ENCODE data around the gene POU2F3. TPM values are rescaled to one million over a fixed set of nuclear protein-coding genes. Genes with fewer than 3 reads are reported as not detected.

Gene POU2F3
- total and polyA plus RNA-seq, 2 of the 8 experiments (the other 6 are each of a cell fraction or from before 2014, with no cell fraction given) = 1.0 to 2.1 TPM

- H2AK5ac ChIP-seq (ENCODE audit: low read depth, low read length) = no peak overlapping the region
- FAIRE-seq = no peak
These were observed 3.3 kb downstream of the POU2F3 start for GRCh38 chr11:120243221-120243620.

More at GRCh38 chr11:120243221-120243620, 3.3 kb downstream of the POU2F3 start:
- Histone ChIP-seq H2BK120ac (replicated peaks; ENCODE audit: low read depth, low read length) (no peak overlapping the region), H3K79me2 (ENCODE audit: control insufficient read depth in 1 of 2, insufficient read depth in 2 of 2, low read length in 2 of 2) (no peaks in the 10 kb centered on the region), H3K23ac (ENCODE audit: insufficient read length) (no peak overlapping the region), H3K4me3 (ENCODE audit: extremely low read depth in 1 of 4, insufficient read depth in 2 of 4, low read depth in 3 of 4, low read length in 4 of 4) (no peak overlapping the region), H3K79me1 (ENCODE audit: low read depth, low read length) (no peaks in the 10 kb centered on the region), H3K9ac (replicated peaks in 1 of 4; ENCODE audit: extremely low read depth in 1 of 4, low read depth in 3 of 4, low read length in 3 of 4) (no peak overlapping the region), H3K23me2 (ENCODE audit: low read depth, low read length) (peaks cover 4% of the 10 kb centered on the region; the same call in 1 of the 2 replicates), H2AFZ (ENCODE audit: low read length) (no peak overlapping the region), H3K36me3 (ENCODE audit: control insufficient read depth in 2 of 4, insufficient read depth in 4 of 4, low read length in 3 of 4) (no peaks in the 10 kb centered on the region), H3K9me3 (ENCODE audit: insufficient read depth in 2 of 2, low read depth in 1 of 2, low read length in 1 of 2) (no peaks in the 10 kb centered on the region), H3K27me3 (replicated peaks in 1 of 4; ENCODE audit: control insufficient read depth in 3 of 4, extremely low read depth in 1 of 4, insufficient read depth in 3 of 4, low read length in 3 of 4) (peaks cover 3 to 31% (median 25%) of the 10 kb centered on the region in 4 experiments), H3K4ac (replicated peaks; ENCODE audit: insufficient read length, low read depth, low read length) (no peak overlapping the region), H3K18ac (ENCODE audit: extremely low read depth, low read length) (no peak overlapping the region), H2BK5ac (ENCODE audit: low read depth, low read length) (no peak overlapping the region), H4K5ac (ENCODE audit: insufficient read length, low read depth, low read length) (no peak overlapping the region), H2BK12ac (ENCODE audit: low read depth, low read length) (no peak overlapping the region), H4K20me1 (replicated peaks in 1 of 2; ENCODE audit: control insufficient read depth in 1 of 2, insufficient read depth in 2 of 2, low read length in 2 of 2) (peaks cover 0 to 1% of the 10 kb centered on the region in 2 experiments), H3K14ac (ENCODE audit: insufficient read length) (no peak overlapping the region), H3K56ac (replicated peaks; ENCODE audit: insufficient read length, low read depth, low read length) (no peak overlapping the region), H3K4me2 (ENCODE audit: insufficient read depth in 1 of 2, low read depth in 2 of 2, low read length in 2 of 2) (no peak overlapping the region), H2BK20ac (ENCODE audit: low read length) (no peak overlapping the region), H3K27ac (ENCODE audit: low read depth, low read length) (no peak overlapping the region), H3K4me1 (replicated peaks in 1 of 4; ENCODE audit: control insufficient read depth in 3 of 4, insufficient read depth in 4 of 4, low read length in 3 of 4) (peaks cover 2 to 16% (median 4%) of the 10 kb centered on the region in 4 experiments), H2BK15ac (ENCODE audit: low read length) (no peak overlapping the region), H4K91ac (replicated peaks; ENCODE audit: insufficient read length, low read length) (no peak overlapping the region), H4K8ac (ENCODE audit: extremely low read depth, insufficient read depth, low read length) (no peak overlapping the region)
- TF ChIP-seq SP4 (IDR thresholded peaks at IDR 0.05; ENCODE audit: low read length) (no peak), BRCA1 (IDR thresholded peaks at IDR 0.05; ENCODE audit: low read depth, low read length) (no peak), ZNF274 (IDR thresholded peaks at IDR 0.05; ENCODE audit: borderline replicate concordance, extremely low read depth, low read length) (no peak), CTCF (IDR thresholded peaks at IDR 0.05; ENCODE audit: control extremely low read depth in 1 of 3, insufficient read depth in 1 of 3, low read depth in 1 of 3, low read length in 3 of 3) (no peak)
- no peak for DNase-seq (ENCODE audit: low read depth in 1 of 2, low spot score in 2 of 2)
- CTCF ChIA-PET (ENCODE audit: partially characterized antibody) = interaction anchor here (0.6 to 41.2 kb wide), 14 partner anchors 6 to 641 kb away, joined by 3 to 1412 read pairs (median 5); partner anchors contain the start of gene POU2F3
- 98% methylated on average over 4 of the region's 4 CpGs; no CpG with 5 or more reads in 1 of the 2 experiments for WGBS, 2 experiments (ENCODE audit: extremely low coverage in 1 of 2, insufficient coverage in 1 of 2, insufficient read length in 1 of 2, insufficient replicate concordance in 2 of 2, low coverage in 1 of 2, low lambda C conversion rate in 2 of 2, missing lambda C conversion rate in 1 of 2)
- POLR2A ChIA-PET (ENCODE audit: partially characterized antibody) = no interaction called here
